Stimulated activated naive B cell treated with anti-CD40 and anti-IgM and Interleukin-4, amounts not matched to agents 10 μg/mL and 1 μg/mL and 100 μg/mL, for 72 hours (primary cell): Measurements from ENCODE around the gene SSC5D.
A peak's percentile ranks its signal among the peaks of the same experiment; 100 is the strongest.

ENCODE experiments used
- ATAC-seq, 2 donors: fragments of 150-1000 bp; cut with Tn5 transposase; replicated peaks; 2 replicates each; pipeline ENCODE4 v1.10.0; 2021; ENCODE audit warnings: moderate library complexity in 1 of 2
- DNase-seq: peaks from one replicate; pipeline ENCODE4 v3.0.0; 2021
- H3K27ac Mint-ChIP-seq: one replicate; pipeline ENCODE4 v1.8.0; 2022; ENCODE audit warnings: mild to moderate bottlenecking, mixed read lengths
- H3K27me3 Mint-ChIP-seq, 2 donors: one replicate each; pipeline ENCODE4 v1.8.0; 2022; ENCODE audit warnings: mixed read lengths in 2 of 2
- H3K36me3 Mint-ChIP-seq, 2 donors: one replicate each; pipeline ENCODE4 v1.8.0; 2022; ENCODE audit warnings: mixed read lengths in 2 of 2, mild to moderate bottlenecking in 1 of 2
- H3K4me1 Mint-ChIP-seq, 2 donors: one replicate each; pipeline ENCODE4 v1.8.0; 2022; ENCODE audit warnings: mixed read lengths in 2 of 2, mild to moderate bottlenecking in 1 of 2
- H3K4me3 Mint-ChIP-seq, 2 donors: one replicate each; pipeline ENCODE4 v1.8.0; 2022; ENCODE audit warnings: mild to moderate bottlenecking in 2 of 2, mixed read lengths in 2 of 2, moderate library complexity in 1 of 2
- H3K9me3 Mint-ChIP-seq, 2 donors: one replicate each; pipeline ENCODE4 v1.8.0; 2022; ENCODE audit warnings: mixed read lengths in 2 of 2, mild to moderate bottlenecking in 1 of 2

SSC5D gene

GRCh38 chr19:55484593-55485438 is 3.4 kb upstream of the SSC5D start, which contains the start of gene NAT14:
Gene NAT14, plus strand, starts transcription at chr19:55485188. Its CDS starts 521 bp downstream, at chr19:55485709.
- H3K4me1 Mint-ChIP-seq: peaks cover 16 to 39% of the 10 kb centered on the region in 2 donors
- peak within 1 kb of the TSS; percentile 89 for H3K27ac Mint-ChIP-seq
- peak; percentile 82 to 87 for ATAC-seq
- H3K36me3 Mint-ChIP-seq: peaks cover 5 to 10% of the 10 kb centered on the region in 2 donors
- DNase-seq: peak; percentile 57
- H3K9me3 Mint-ChIP-seq: no peaks in the 10 kb centered on the region
- no peaks in the 10 kb centered on the region for H3K27me3 Mint-ChIP-seq
- H3K4me3 Mint-ChIP-seq: peak within 1 kb of the TSS; percentile 74 to 87

GRCh38 chr19:55485439-55486011 is 2.7 kb upstream of the SSC5D start:
- H3K27me3 Mint-ChIP-seq: peaks cover 0 to 4% of the 10 kb centered on the region in 2 donors

GRCh38 chr19:55486043-55486970 is 1.9 kb upstream of the SSC5D start:
- DNase-seq (no peak), ATAC-seq (no peak)
- peaks cover 0 to 6% of the 10 kb centered on the region in 2 donors for H3K27me3 Mint-ChIP-seq
- H3K9me3 Mint-ChIP-seq: no peaks in the 10 kb centered on the region
- peaks cover 15 to 37% of the 10 kb centered on the region in 2 donors for H3K4me1 Mint-ChIP-seq
- H3K36me3 Mint-ChIP-seq: peaks cover 3 to 4% of the 10 kb centered on the region in 2 donors
- peak overlapping the region; percentile 74 to 87 for H3K4me3 Mint-ChIP-seq
- peak overlapping the region; percentile 82 for H3K27ac Mint-ChIP-seq

More at GRCh38 chr19:55485439-55486011, 2.7 kb upstream of the SSC5D start:
- Mint-ChIP-seq H3K4me3 (peak overlapping the region; percentile 74 to 87), H3K9me3 (no peaks in the 10 kb centered on the region), H3K4me1 (peaks cover 15 to 37% of the 10 kb centered on the region in 2 donors), H3K36me3 (peaks cover 3 to 7% of the 10 kb centered on the region in 2 donors), H3K27ac (peak overlapping the region; percentile 89)
- DNase-seq (no peak), ATAC-seq (peak in 1 of 2 donors; percentile 9)

- H3K27ac Mint-ChIP-seq: peak overlapping the region; percentile 82
- peaks cover 18 to 37% of the 10 kb centered on the region in 2 donors for H3K4me1 Mint-ChIP-seq
- DNase-seq (no peak), ATAC-seq (no peak)
- H3K9me3 Mint-ChIP-seq: no peaks in the 10 kb centered on the region
- peaks cover 2 to 4% of the 10 kb centered on the region in 2 donors for H3K36me3 Mint-ChIP-seq
- peaks cover 8 to 15% of the 10 kb centered on the region in 2 donors for H3K27me3 Mint-ChIP-seq
- H3K4me3 Mint-ChIP-seq: peak overlapping the region; percentile 35 to 47
Observed at GRCh38 chr19:55486971-55487923, 989 bp upstream of the SSC5D start.

GRCh38 chr19:55488986-55489710 is 912 bp downstream of the SSC5D start:
- no peak for DNase-seq
- Mint-ChIP-seq H3K4me1 (peaks cover 20 to 38% of the 10 kb centered on the region in 2 donors), H3K27ac (peak overlapping the region; percentile 47), H3K27me3 (peaks cover 19 to 27% of the 10 kb centered on the region in 2 donors), H3K36me3 (peaks cover 0 to 4% of the 10 kb centered on the region in 2 donors), H3K4me3 (no peak overlapping the region), H3K9me3 (no peaks in the 10 kb centered on the region)
- ATAC-seq: no peak

GRCh38 chr19:55489711-55490477 is 1.7 kb downstream of the SSC5D start:
- peaks cover 23 to 40% of the 10 kb centered on the region in 2 donors for H3K4me1 Mint-ChIP-seq
- no peak overlapping the region for H3K27ac Mint-ChIP-seq
- no peak for ATAC-seq
- H3K27me3 Mint-ChIP-seq: peaks cover 26 to 34% of the 10 kb centered on the region in 2 donors
- H3K36me3 Mint-ChIP-seq: peaks cover 0 to 4% of the 10 kb centered on the region in 2 donors
- no peak overlapping the region for H3K4me3 Mint-ChIP-seq
- DNase-seq: no peak
- H3K9me3 Mint-ChIP-seq: no peaks in the 10 kb centered on the region

- ATAC-seq (no peak), DNase-seq (no peak)
- H3K27ac Mint-ChIP-seq: no peak overlapping the region
- H3K27me3 Mint-ChIP-seq: peaks cover 26 to 34% of the 10 kb centered on the region in 2 donors
- peaks cover 0 to 8% of the 10 kb centered on the region in 2 donors for H3K36me3 Mint-ChIP-seq
- no peaks in the 10 kb centered on the region for H3K9me3 Mint-ChIP-seq
- H3K4me1 Mint-ChIP-seq: peaks cover 20 to 34% of the 10 kb centered on the region in 2 donors
- no peak overlapping the region for H3K4me3 Mint-ChIP-seq
Observed at GRCh38 chr19:55490478-55491432, 2.5 kb downstream of the SSC5D start.

GRCh38 chr19:55491546-55492360 is 3.5 kb downstream of the SSC5D start:
- DNase-seq: no peak
- no peaks in the 10 kb centered on the region for H3K9me3 Mint-ChIP-seq
- no peak overlapping the region for H3K4me3 Mint-ChIP-seq
- peaks cover 17 to 27% of the 10 kb centered on the region in 2 donors for H3K4me1 Mint-ChIP-seq
- no peak for ATAC-seq
- peaks cover 26 to 34% of the 10 kb centered on the region in 2 donors for H3K27me3 Mint-ChIP-seq
- H3K36me3 Mint-ChIP-seq: peaks cover 0 to 4% of the 10 kb centered on the region in 2 donors
- H3K27ac Mint-ChIP-seq: no peak overlapping the region

- Mint-ChIP-seq H3K4me3 (no peak overlapping the region), H3K27me3 (peaks cover 26 to 34% of the 10 kb centered on the region in 2 donors)
Observed at GRCh38 chr19:55492362-55492944, 4.2 kb downstream of the SSC5D start.

GRCh38 chr19:55493052-55493644 is 4.9 kb downstream of the SSC5D start:
- DNase-seq (no peak), ATAC-seq (no peak)
- H3K27ac Mint-ChIP-seq: no peak overlapping the region
- no peak overlapping the region for H3K4me3 Mint-ChIP-seq
- no peaks in the 10 kb centered on the region for H3K9me3 Mint-ChIP-seq
- H3K4me1 Mint-ChIP-seq: peaks cover 11 to 14% of the 10 kb centered on the region in 2 donors
- H3K27me3 Mint-ChIP-seq: peaks cover 26 to 34% of the 10 kb centered on the region in 2 donors
- peaks cover 2 to 4% of the 10 kb centered on the region in 2 donors for H3K36me3 Mint-ChIP-seq

More at GRCh38 chr19:55492362-55492944, 4.2 kb downstream of the SSC5D start:
- no peaks in the 10 kb centered on the region for H3K9me3 Mint-ChIP-seq
- no peak for DNase-seq
- H3K4me1 Mint-ChIP-seq: peaks cover 15 to 21% of the 10 kb centered on the region in 2 donors
- peaks cover 2 to 4% of the 10 kb centered on the region in 2 donors for H3K36me3 Mint-ChIP-seq
- H3K27ac Mint-ChIP-seq: no peak overlapping the region
- no peak for ATAC-seq
